Keratinocyte (primary cell): ENCODE measurements around the gene AMBP.

Experiments used
- EZH2 ChIP-seq: IDR thresholded peaks from one replicate; pipeline ENCODE4 v1.6.1; 2012; ENCODE audit warnings: inconsistent platforms, mild to moderate bottlenecking, low read length, moderate library complexity
- TF ChIP-seq, protein P1 (sequence below), 3 experiments: IDR thresholded peaks in 1 of 3; conservative IDR thresholded peaks in 1 of 3; optimal IDR thresholded peaks in 1 of 3; 2 replicates in 2 of 3; 3 replicates in 1 of 3; pipeline versions ENCODE3 to v1.5.1; 2011; ENCODE audit warnings: low read length in 3 of 3, mild to moderate bottlenecking in 3 of 3, moderate library complexity in 2 of 3, control low read depth in 1 of 3, inconsistent platforms in 1 of 3; ENCODE audit not compliant: insufficient read depth in 2 of 3; ENCODE audit errors: extremely low read depth in 1 of 3

GRCh38 chr9:114122136-114123027 lies 44.3 kb upstream of the AMBP start:
- TF ChIP-seq, protein P1, sequence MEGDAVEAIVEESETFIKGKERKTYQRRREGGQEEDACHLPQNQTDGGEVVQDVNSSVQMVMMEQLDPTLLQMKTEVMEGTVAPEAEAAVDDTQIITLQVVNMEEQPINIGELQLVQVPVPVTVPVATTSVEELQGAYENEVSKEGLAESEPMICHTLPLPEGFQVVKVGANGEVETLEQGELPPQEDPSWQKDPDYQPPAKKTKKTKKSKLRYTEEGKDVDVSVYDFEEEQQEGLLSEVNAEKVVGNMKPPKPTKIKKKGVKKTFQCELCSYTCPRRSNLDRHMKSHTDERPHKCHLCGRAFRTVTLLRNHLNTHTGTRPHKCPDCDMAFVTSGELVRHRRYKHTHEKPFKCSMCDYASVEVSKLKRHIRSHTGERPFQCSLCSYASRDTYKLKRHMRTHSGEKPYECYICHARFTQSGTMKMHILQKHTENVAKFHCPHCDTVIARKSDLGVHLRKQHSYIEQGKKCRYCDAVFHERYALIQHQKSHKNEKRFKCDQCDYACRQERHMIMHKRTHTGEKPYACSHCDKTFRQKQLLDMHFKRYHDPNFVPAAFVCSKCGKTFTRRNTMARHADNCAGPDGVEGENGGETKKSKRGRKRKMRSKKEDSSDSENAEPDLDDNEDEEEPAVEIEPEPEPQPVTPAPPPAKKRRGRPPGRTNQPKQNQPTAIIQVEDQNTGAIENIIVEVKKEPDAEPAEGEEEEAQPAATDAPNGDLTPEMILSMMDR (optimal IDR thresholded peaks at IDR 0.05 in 1 of 3, IDR thresholded peaks at IDR 0.05 in 1 of 3, conservative IDR thresholded peaks at IDR 0.05 in 1 of 3; ENCODE audit: extremely low read depth in 1 of 3, insufficient read depth in 2 of 3, low read length in 3 of 3): no peak
- no peak for TF ChIP-seq EZH2
